Effector CD4-positive, alpha-beta T cell (primary cell): ENCODE data around the gene LRP5.
"Not testable (repeated sequence)": the region's sequence is repeated elsewhere in the genome, so short reads cannot be mapped to it uniquely, and the experiment has no call there.

Experiments
- DNase-seq: peaks from one replicate; pipeline ENCODE4 v3.0.0-alpha.2; 2020

LRP5 gene

DNA sequence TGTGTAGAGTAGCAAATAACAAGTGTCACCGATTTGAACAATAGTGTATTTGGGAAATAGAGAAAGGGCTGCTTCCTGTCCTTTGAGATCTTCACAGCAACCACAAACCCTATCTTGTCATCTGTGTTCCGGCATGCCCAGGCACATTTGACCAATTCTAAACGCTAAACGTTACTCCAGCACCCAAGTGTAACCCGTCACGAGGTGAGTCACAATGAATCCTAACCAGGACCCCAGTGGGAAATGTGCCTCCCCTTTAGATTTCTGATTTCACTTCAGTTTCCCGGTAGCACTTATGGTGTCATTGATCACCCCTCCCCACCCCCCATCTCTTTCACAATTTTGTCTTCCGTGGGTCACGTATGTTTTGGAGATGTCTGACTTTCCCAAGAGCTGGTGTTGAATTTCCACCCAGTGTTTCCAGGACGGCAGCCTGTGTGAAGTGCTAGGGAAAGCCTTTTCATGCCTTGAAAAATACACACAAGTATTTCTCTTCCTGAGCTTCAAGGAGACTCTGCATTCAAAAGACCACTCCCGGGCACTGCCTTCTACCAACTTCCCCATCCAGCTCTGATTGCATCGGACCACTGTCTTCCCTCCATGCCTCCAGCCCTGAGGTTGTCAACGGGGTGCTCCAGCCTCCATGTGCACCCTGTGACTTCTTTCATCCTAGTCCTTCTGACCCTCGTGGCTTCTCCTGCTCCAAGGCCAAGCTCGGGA, 30.1 kb upstream of the LRP5 start:
- no peak for DNase-seq

- no peak for DNase-seq
These were observed 29.5 kb upstream of the LRP5 start for GRCh38 chr11:68282861-68283230.

GRCh38 chr11:68284588-68284987, 27.8 kb upstream of the LRP5 start:
- DNase-seq: not testable (repeated sequence)

DNA sequence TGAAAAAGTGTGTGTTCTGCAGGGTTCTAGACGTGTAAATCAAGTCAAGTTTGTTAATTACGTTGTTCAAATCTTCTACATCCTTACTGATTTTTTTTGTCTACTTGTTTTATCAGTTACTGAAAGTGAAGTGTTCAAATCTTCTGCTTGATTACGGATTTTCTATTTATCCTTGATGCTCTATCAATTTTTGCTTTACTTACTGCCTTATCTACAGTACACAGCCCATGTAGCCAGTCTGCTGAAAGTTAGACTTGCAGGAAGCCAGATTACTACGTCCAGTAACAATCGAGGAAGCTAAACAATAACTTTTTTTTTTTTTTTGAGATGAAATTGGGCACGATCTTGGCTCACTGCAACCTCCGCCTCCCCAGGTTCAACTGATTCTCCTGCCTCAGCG, 25.0 kb upstream of the LRP5 start:
- DNase-seq: no peak

GRCh38 chr11:68289456-68289855, 22.9 kb upstream of the LRP5 start:
- no peak for DNase-seq

DNA sequence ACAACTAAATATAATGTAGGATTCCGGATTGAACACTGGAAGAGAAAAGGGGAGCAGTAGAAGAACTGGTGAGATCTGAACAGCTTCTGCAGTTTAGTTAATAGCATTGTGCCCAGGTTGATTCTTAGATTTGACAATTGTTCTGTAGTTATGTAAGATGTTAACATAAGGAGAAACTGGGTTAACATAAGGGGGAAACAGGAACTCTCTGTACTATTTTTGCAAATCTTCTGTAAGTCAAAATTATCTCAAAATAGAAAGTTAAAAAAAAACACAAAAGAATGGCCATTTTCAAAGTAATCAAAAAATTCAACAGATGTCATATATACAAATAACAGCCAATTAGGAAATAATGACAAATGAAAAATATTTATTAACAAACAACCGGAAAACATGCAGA, 18.7 kb upstream of the LRP5 start:
- no peak for DNase-seq

DNA sequence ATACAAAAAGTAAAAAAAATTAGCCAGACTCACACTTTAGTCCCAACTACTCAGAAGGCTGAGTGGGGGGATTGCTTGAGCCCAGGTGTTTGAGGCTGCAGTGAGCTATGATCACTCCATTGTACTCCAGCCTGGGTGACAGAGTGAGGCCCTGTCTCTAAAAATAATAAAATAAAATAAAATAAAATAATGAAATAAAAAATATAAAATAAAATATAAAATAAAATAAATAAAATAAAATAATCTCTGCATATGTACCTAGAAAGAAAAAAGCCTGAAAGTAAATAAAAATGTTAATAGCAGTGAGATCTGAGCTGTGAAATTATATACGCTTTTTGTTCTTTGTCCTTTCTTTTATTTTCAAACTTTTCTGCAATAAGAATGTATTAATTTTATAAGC, 17.1 kb upstream of the LRP5 start:
- no peak for DNase-seq

DNA sequence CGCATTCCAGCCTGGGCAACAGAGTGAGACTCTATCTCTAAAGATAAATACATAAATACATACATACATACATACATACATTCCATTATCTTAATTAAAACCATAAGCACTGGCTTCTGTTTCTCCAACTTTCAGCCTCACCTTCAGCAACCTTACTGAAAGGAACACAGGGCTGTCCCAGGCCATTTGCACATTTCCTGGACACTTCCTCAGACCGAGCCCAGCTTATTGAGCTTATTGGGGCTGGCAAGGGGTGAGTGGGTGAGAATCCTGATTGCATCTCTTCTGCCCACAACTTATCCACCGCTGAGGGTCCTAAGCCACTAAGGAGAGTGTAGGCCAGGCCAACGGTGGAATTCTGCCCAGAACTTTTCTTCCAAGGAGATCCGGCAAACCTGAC, 16.5 kb upstream of the LRP5 start:
- no peak for DNase-seq

DNA sequence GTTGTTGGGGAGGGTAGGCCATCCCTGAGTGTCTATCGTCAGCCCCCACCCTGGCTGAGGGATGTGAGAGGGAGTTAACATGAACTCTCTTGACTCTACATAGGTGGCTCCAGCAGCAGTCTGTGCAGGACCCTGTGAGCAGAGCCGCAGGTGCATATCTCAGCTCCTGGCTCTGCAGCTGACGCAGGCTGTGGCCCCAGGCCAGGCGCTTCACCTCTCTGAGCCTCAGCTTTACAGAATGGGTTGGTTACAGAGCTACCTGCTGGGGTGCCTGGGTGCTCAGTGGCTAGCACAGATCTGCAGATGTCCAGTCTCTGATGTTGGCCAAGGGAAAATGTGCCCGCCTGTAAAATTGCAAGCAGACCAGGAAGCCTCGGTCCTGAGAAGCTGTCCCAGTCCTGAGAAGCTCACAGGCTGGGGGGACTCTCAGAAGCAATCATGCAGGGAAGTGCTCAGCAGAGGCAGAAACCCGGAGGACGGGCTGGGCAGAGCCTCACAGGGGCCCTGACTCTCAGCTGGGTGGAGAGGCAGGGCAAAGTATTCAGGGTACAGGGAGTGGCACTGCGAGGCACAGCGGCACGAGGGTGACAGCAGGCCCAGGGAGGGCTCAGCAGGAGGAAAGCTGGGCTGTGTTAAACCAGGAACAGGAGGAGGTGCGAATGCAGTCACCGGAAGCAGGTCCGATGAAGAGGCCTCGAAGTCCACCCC, 15.9 kb upstream of the LRP5 start:
- no peak for DNase-seq

DNA sequence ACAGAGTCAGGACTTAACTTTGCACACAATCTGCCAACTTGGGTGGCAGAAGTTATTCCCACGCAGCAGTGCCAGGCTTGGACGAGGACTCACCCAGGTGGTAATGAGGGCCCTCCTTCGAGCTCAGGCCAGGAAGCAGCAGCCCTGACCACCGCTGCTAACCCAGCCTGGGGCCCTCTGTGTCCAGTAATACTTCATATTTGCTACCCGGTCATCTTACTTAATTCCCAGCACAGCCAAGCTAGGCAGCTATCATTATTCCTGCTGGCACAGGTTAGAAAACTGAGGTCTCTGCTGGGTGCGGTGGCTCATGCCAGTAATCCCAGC, 15.4 kb upstream of the LRP5 start:
- DNase-seq: no peak

DNA sequence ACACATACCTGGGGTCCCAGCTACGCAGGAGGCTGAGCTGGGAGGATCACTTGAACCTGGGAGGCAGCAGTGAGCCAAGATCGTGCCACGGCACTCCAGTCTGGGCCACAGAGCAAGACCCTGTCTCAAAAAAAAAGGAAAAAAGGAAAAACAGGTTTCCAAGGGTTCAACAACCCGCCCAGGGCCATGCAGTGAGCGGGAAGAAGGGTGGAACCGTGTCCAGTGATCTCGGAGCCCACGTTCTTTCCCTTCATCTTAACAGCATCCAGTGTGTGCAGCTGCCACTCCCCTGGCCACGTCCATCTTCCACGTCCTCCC, 14.9 kb upstream of the LRP5 start:
- no peak for DNase-seq

- DNase-seq: peak; percentile 65
These were observed 14.4 kb upstream of the LRP5 start for GRCh38 chr11:68297812-68298658.

- no peak for DNase-seq
These were observed 13.5 kb upstream of the LRP5 start for GRCh38 chr11:68298659-68299516.

DNA sequence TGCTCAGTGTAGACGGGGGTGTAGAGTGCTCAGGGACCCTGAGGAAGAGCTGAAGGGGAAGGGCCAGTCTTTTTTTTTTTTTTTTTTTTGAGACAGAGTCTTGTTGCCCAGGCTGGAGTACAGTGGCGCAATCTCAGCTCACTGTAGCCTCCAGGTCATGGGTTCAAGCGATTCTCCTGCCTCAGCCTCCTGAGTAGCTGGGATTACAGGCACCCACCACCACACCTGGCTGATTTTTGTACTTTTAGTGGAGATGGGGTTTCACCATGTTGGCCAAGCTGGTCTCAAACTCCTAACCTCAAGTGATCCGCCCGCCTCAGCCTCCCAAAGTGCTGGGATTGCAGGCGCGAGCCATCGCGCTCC, 12.9 kb upstream of the LRP5 start:
- not testable (repeated sequence) for DNase-seq

DNA sequence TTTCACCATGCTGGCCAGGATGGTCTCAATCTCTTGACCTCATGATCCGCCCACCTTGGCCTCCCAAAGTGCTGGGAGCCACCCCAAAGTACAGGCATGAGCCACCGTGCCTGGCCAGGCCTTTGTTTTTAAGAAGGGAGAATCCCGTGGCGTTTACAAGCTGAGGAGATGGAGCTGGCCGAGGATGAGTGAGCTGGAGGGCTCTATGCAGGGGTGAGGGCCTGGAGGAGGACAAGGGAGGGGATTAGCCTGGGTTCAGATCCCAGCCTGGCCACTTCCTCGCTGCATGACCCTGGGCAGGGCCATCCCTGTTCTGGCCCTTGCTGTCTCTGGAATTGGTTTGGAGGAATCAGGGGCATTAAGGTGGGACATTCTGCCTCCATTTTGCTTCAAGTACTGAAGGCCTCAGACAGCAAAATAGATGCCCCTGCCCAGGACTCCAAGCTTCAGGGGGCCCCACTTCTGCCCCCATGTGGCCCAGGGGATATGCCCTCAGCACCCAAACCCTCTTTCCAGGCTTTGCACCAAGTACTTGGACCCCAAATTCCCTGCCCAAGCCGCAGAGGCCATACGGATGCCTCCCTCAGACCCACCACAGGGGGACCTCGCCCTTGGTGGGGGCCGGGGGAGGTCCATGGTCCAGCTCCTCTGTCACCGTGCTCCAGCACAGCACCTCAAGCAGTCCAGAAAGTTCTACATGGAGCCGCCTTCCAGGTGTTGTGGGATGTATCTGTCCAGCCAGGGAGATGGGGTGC, 12.1 kb upstream of the LRP5 start:
- DNase-seq: no peak

DNA sequence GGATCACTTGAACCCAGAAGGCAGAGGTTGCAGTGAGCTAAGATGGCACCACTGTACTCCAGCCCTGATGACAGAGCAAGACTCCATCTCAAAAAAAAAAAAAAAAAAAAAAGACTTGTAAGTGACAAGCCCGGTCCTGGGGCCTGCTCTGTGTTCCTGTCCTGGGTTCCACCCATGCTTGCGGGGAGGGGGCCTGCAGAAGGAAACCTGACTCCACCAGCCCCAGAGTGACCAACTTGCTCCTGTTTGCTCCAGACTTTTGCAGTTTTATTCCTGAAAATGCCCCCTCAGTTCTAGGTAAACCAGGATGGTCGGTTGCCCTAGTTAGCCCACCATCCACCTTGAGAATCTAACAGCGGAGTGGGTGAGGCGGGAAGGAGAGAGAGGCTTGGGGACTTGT, 10.1 kb upstream of the LRP5 start:
- no peak for DNase-seq

DNA sequence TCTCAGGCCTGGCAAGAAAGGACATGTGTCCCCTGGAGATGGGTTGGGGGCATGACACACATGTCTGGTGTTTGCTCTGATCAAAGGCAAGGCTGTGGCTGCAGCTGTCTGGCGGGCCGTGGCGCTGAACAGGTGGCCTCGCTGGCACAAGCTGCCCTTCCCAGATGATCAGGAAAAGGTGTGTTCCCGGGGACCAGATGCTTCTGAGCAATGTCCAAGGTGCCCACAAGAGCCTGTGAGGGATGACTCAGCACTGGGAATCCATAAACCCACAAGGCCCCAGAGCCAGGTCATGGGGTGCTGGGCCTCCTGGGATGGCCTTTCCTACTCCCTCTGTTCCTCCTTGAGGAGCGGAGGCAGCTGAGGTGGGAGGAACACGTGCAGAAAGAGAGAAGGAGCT, 9.7 kb upstream of the LRP5 start:
- DNase-seq: no peak

DNA sequence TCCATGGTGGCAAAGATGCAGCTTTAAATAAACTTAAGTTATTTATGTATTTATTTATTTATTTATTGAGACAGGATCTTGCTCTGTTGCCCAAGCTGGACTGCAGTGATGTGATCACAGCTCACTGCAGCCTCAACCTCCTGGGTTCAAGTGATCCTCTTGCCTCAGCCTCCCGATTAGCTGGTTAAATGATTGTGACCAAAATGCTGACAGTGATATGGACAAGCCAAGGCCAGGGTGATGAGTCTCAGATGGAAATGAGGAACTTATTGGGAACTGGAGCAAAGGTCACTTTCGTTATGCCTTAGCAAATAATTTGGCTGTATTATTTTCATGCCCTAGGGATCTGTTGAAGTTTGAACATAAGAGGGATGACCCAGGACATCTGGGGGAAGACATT, 9.3 kb upstream of the LRP5 start:
- DNase-seq: no peak

DNA sequence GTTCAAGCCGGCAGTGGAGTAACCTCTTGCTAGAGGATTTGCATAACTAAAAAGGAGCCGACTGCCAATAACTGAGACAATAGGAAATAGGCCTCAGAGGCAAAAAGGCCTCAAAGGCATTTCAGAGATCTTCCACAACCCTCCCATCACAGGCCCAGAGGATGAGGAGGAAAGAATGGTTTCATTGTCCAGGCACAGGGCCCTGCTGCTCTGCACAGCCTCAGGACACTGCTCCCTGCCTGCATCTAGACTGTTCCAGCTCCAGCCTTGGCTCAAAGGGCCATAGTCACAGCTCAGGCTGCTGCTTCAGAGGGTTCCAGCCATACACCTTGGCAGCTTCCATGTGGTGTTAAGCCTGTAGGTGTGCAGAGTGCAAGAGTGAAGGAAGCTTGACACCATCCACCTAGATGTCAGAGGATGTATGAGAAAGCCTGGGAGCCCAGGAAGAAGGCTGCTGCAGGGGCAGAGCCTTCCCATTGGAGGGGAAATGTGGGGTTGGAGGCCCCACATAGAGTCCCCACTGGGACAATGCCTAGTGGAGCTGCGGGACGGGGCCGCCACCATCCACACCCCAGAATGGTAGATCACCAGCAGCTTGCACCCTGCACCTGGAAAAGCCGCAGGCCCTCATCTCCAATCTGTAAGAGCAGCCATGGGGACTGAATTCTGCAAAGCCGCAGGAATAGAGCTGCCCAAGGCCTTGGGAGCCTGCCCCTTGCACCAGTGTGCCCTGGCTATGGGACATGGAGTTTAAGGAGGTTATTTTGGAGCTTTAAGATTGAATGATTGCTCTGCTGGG, 8.2 kb upstream of the LRP5 start:
- no peak for DNase-seq

GRCh38 chr11:68306636-68307035, 5.8 kb upstream of the LRP5 start:
- no peak for DNase-seq

- DNase-seq: no peak
These were observed 4.3 kb upstream of the LRP5 start for GRCh38 chr11:68308068-68308467.
